HG02588 (cell line): ENCODE data around the gene RNF145.
"Not testable (repeated sequence)": the region's sequence is repeated elsewhere in the genome, so short reads cannot be mapped to it uniquely, and the experiment has no call there.

ENCODE experiments used
- ATAC-seq: cut with Tn5 transposase; IDR thresholded peaks from one replicate; pipeline ENCODE4 v1.9.1; 2021; ENCODE audit warnings: mild to moderate bottlenecking, moderate library complexity; ENCODE audit not compliant: unreplicated experiment

The RNF145 gene

GRCh38 chr5:159209438-159210209, at the start of gene RNF145:
TSS of gene RNF145 (minus strand) at chr5:159209553. CDS start at chr5:159203617, 5,936 bp downstream.
- ATAC-seq = peak; percentile 82

DNA sequence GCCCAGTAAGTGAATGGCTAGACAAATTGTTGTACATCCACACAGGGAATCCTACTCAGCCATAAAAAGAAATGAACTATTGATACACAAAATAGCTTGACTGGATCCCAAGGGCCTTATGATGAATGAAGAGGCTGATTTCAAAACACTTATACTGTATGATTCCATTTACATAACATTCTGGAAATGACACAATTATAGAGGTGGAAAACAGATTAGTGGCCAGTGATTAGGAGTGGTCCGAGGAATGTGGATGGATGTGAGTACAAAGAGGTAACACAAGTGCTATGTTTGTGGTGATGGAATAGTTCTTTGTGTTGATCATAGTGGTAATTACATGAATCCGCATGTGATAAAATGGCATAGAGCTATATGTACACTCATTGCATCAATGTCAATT, 49.0 kb upstream of the RNF145 start:
- no peak for ATAC-seq

GRCh38 chr5:159257629-159258283, 48.4 kb upstream of the RNF145 start:
- no peak for ATAC-seq

GRCh38 chr5:159257007-159257406, 47.7 kb upstream of the RNF145 start:
- no peak for ATAC-seq

DNA sequence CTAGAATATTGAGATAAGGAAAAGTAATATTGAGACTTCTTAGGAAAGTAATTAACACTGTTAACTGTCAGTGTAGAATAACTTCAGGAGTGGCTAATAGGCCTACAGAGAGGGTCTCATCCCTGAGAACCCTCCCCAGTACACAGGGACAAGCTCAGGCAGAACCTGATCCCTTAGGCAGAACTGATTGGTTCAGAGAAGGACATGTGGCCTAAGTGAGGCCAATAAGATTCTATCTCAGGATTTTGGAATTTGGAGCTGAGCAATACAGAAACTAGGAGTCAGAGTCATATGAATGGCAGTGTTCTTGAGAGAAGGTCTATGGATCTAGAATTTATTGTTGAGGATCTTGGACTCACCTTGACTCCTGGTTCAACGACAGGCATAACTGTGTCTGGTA, 42.8 kb upstream of the RNF145 start:
- ATAC-seq = no peak

GRCh38 chr5:159249158-159249557, 39.8 kb upstream of the RNF145 start:
- ATAC-seq = no peak

- ATAC-seq = no peak
These were observed 35.5 kb upstream of the RNF145 start for GRCh38 chr5:159244890-159245289.

DNA sequence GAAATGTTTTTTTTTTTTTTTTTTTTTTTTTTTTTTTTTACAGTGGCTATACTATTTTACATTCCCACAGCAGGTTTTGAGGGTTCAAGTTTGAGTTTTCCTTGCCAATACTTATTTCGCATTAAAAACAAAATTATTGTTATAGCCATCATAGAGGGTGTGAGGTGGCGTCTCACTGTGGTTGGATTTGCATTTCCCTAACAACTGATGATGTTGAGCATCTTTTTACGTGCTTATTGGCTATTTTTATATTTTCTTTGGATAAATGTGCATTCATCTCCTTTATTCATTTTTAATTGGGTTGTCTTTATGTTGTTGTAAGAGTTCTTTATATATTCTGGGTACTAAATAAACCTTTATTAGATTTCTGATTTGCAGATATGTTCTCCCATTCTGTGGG, 34.8 kb upstream of the RNF145 start:
- no peak for ATAC-seq

DNA sequence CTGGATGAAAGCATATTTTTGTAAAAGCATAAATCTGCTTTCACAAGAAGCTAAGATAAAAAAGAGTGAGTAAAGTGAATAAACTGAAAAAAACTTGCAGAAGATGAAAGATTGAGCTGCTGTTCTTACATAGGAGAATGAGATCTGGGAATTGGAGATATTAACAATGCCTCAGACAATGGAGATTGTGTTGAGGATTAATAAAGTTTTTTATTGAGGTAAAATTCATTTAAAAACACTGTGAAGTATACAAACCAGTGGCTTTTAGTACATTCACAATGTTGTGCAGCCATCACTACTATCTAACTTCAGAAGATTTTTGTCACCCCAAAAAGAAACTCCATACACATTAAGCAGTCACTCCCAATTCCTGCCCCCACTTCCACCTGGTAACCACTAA, 34.0 kb upstream of the RNF145 start:
- no peak for ATAC-seq

- no peak for ATAC-seq
These were observed 33.3 kb upstream of the RNF145 start for GRCh38 chr5:159242656-159243055.

GRCh38 chr5:159241946-159242552, 32.7 kb upstream of the RNF145 start:
- ATAC-seq = no peak

- ATAC-seq = no peak
These were observed 31.0 kb upstream of the RNF145 start for GRCh38 chr5:159240301-159240870.

GRCh38 chr5:159235871-159236520, 26.6 kb upstream of the RNF145 start:
- not testable (repeated sequence) for ATAC-seq

- ATAC-seq = no peak
These were observed 21.8 kb upstream of the RNF145 start for GRCh38 chr5:159231167-159231566.

DNA sequence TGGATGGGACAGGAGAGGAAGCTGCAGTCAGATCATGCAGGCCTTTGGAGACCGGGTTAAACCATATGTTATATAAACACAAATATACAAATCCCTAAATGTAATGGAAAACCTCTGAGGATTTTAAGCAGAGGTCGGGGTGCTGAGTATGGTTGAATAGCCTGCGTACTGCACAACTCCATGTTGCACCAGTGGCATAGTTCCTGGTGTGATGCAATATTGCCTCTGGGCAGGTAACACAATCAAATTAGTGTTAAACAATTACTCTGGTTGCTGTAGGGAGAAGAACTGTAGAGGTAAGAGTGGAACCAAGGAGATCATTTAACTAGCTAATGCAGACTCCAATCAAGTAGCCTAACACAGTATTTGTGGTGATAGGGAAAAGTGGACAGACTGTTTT, 21.3 kb upstream of the RNF145 start:
- ATAC-seq = no peak

DNA sequence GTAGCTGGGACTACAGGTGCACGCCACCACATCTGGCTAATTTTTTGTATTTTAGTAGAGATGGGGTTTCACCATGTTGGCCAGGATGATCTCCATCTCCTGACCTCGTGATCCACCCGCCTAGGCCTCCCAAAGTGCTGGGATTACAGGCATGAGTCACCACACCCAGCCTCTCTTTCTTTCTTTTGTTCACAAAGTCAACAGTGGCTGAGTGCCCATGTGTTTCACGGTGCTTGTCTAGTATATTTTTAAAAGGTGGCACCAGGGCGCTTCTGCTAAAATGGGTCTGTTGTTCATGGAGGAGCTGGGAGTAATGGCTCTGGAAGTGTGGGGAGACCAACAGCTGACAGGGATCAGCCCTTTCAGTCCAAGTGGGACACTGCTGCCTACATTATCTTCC, 18.7 kb upstream of the RNF145 start:
- ATAC-seq = not testable (repeated sequence)

DNA sequence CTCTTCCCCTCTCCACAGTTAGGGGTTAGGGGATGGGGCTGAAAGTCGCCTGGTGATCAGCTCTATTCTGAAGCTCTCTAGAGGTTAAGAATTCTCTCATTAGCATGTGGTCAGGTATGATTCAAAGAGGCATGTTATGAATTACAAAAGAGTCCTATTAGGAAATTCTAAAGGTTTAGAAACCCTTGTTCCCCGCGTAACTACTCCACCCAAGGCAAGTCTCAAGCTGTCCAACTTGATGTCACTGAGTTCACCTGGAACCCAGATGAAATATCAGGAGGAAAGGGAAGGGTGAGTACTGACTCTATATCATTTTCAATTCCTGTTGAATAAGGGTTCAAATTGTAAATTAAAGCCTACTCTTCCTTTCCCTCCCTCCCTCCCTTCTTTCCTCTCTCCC, 18.1 kb upstream of the RNF145 start:
- ATAC-seq = no peak

- ATAC-seq = no peak
These were observed 17.1 kb upstream of the RNF145 start for GRCh38 chr5:159226451-159226850.

- ATAC-seq = no peak
These were observed 15.1 kb upstream of the RNF145 start for GRCh38 chr5:159224471-159224870.

DNA sequence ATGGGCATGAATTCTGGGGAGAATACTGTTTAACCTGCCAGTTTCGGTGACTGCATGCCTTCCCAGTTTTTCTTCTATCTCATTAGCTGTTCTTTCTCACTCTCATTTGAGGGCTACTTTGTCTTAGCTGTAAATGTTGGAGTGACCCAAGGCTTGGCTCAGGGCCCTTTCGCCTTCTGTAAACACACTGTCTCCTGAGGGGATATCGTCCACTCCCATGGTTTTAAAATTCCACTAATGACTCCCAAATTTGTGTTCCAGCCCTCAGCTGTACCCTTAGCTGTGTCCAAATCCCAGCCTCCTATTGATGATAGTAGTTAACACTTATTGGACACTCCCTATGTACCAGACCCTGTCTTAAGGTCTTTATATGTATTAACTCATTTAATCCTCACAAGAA, 14.1 kb upstream of the RNF145 start:
- ATAC-seq = no peak

DNA sequence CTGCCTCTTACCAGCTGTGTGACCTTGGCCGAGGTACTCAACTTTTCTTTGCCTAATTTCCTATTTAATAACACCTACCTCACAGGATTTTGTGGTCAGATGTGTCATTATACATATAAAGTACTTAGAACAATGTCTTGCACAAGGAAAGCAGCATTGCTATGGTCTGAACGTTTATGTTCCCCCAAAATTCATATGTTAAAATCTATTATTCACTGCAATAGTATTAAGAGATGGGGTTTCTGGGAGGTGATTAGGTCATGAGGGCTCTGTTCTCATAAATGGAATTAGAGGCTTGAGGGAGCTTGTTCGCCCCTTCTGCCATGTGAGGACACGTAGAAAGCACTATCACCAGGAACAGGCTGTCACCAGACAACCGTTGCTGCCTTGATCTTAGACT, 10.9 kb upstream of the RNF145 start:
- no peak for ATAC-seq
